Activated CD4-positive, alpha-beta T cell treated with anti-CD3 and anti-CD28 coated beads, Interleukin-10, Interleukin-2, amounts not matched to agents 100 ng/mL and 50 ng/mL, durations not matched to agents 16 hours and 8 hours (primary cell): ENCODE results near the gene PLEKHA6.
A peak's percentile ranks its signal among the peaks of the same experiment; 100 is the strongest.

Experiments used
- DNase-seq: peaks from one replicate; pipeline ENCODE4 v3.0.0-alpha.2; 2020

PLEKHA6 gene

DNA sequence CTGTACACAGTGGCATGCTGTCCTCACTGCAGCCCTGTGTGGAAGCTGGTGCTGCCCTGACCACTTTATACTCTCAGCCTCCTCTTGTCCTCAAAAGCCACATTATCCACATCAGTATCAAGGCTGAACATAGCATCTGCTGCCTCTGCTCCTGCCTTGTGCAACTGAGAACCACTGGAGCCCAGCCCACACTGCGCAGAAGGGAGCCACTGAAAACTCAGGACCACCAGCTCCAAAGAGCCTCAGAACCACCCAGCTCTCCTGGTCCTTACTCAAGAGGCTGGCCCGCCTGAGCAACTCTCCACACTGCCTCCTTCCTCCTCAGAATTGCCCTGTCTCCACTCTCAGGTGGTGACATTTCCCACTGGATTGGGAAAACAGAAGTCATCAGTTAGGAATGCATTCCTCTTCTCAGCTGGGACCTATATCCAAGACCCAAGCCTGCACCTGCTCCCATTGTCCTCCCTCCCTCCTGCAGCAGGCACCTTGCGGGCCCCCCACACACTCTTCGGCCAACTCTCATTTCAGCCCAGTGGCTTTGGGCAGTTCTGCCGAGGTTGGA is 156.4 kb downstream of the PLEKHA6 start:
- DNase-seq, result no peak

GRCh38 chr1:204202481-204202880 is 157.2 kb downstream of the PLEKHA6 start:
- DNase-seq, result no peak

DNA sequence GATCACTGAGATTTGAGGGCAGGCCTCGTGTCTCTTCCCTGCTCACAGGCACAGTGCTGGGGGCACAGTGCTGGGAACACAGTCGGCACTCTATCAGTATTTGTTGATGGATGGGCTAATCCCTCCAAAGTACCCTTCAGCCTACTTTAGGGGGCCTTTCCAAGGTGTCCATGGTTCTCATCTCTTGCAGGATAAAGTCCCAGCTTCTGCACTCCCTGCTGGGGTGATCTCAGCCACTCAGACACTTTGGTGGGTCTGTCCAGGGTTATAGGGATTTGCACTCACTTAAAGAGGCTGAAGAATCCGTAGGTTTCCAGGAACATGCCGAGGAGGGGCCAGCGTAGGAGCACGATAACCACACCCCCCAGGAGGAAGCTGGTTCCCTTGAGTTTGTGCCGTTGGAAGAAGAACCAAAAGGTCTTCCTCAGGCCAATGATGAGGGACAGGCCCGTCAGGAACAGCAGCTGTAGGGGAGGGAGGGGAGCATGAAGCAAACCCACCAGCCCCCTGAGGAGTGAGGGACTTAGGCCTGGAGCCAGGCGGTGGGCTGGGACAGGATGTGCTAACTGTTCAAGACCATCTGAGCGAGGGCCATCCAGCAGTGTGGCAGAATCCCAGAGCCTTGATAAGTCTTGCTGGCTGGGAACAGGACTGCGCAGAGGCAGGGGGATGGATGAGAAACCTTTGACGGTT is 158.2 kb downstream of the PLEKHA6 start:
- no peak for DNase-seq

DNA sequence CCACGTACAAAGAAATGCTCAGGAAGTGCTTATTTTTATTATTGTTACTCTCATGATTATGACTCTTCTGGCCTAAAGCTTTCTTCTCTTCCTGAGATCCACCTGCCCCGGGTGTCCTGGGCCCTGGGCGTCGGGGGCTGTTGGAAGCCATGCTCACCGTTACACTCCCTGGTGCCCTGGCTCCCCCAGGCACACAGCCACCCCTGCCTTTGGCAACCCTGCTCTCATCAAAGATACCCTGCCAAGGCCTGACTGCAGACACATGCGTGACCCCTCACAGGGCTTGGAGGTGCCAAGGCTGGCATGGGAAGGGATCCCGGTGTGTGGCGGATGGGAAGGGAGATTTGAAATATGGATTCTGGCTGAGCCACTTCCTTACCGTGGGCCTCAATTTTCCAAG is 160.2 kb downstream of the PLEKHA6 start:
- DNase-seq, result no peak

DNA sequence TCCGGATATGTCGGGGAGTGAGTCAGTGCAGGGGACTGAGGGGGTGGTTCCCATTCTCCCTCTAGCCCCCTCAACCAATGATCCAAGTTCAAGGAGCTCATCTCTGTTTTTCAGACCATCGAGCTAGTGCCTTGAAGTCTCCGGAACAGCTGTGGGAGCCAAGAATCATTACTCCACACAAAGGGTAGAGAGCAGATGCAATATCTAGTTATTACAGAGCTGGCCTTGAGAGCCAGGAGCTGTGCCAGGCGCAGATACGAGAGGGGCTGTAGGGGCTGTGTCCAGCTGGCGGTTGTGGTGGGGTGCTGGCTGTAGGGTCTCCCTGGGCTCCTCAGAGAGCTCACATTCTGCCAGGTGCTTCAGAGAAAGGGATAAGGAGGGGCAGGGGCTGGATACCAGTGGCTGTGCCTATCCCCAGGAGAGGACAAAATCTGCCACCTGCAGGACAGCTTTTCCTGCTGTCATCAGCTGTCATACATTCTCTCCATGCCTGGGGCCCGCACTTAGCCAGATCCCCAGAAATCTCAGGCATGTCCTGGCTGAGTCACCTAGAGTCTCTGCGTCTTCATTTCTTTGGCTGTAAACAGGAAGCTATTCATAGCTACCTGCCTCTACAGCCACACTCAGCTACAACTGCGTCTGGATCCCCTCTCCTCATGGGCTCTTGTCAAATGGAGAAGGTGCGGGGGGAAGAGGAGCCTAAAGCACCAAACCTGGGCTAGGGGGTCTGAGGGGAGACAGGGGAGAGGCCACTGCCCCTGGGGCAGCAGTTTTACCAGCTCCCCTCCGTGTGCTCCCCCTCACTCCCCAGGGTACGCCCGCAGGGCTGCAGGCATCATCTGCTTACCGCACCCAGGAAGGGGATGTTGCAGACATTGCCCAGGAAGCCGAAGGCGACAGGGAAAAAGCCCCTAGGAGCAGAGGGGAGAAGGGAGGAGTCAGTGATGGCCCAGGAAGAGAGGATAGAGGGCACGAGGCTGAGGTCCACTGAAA is 161.1 kb downstream of the PLEKHA6 start:
- DNase-seq, result no peak

DNA sequence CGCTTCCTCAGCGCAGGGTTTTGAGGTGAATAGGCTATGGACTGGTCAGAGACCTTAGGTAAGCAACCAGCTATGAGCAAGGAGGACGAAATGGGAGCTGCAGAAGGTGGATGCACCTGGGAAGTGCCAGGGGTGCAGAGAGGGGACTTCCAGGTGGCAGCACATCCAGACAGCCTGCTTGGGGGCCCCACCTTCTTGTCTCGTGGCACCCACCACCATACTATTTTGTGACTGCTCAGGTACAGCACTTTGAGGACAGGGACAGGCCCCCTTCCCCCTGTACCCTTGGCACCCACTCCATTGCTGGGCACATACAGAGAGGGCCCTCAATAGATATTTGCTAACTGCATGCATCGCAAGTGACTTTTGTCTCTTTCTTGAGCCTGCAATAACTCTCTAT is 162.7 kb downstream of the PLEKHA6 start:
- DNase-seq, result no peak

- DNase-seq, result no peak
Observed at GRCh38 chr1:204196068-204196795, 163.5 kb downstream of the PLEKHA6 start, which contains the start of gene KISS1. TSS of gene KISS1 (minus strand) at chr1:204196491. CDS start at chr1:204192876, 3,615 bp downstream.

DNA sequence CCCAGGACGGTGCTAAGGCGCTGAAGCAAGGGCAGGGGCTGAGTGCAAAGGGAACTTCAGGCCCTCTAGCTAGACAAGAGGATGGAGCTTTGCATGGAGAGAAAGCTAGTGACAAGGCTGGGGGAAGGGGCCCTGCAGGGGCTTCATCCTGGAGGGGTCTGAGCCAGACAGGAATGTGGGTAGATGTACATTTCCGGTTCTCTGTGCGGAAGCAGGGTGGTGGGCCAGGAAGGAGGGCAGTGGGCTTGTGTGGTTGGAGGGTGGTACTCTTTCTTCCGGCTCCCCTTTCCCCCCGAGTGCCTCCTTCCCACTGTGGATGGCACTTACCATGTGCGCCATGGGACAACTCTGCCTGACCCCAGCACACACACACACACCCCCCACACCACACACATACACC is 165.0 kb downstream of the PLEKHA6 start:
- DNase-seq, result no peak

DNA sequence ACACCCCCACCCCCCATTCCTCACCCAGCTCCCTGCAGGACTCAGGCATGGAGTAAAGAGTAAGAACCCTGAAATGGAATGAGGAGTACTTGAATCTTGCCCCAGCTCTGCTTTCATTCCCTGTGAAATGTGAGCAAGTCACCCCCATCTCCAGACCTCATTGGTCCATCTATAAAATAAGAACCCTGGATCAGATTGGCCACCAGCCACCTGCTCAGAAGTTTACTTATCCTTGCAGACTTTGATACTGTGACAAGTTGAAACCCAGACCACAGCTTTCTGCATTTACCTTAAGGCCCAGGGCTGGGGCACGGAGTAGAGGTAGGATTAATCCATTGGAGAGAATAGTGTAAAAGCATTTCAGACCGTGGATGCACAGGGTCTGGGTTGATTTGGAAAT is 165.6 kb downstream of the PLEKHA6 start:
- DNase-seq, result no peak

GRCh38 chr1:204192589-204193352 is 167.0 kb downstream of the PLEKHA6 start:
- DNase-seq, result no peak

DNA sequence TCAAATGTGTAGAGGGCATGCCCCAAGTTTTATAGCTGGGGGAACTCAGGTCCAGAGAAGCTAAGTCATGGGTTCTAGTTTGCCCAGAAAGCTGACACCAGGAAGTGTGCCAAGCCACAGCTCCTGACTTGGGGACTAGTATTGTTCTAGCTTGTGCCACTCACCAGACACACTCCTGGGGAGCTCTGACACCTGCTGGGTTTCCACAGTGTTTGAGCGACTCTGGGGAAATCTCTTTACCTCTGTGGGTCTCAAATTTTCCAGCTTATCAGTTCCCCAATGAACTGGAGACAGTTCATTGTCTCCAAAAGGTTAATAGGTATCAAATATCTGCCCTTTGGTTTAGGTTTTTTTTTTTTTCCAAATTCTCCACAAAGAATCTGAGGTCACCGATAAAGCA is 167.7 kb downstream of the PLEKHA6 start:
- DNase-seq, result no peak

- DNase-seq, result no peak
Observed at GRCh38 chr1:204191456-204191855, 168.3 kb downstream of the PLEKHA6 start.

GRCh38 chr1:204190212-204191211 is 169.2 kb downstream of the PLEKHA6 start:
- DNase-seq, result peak; percentile 18

GRCh38 chr1:204188959-204189639 is 170.6 kb downstream of the PLEKHA6 start:
- DNase-seq, result no peak

DNA sequence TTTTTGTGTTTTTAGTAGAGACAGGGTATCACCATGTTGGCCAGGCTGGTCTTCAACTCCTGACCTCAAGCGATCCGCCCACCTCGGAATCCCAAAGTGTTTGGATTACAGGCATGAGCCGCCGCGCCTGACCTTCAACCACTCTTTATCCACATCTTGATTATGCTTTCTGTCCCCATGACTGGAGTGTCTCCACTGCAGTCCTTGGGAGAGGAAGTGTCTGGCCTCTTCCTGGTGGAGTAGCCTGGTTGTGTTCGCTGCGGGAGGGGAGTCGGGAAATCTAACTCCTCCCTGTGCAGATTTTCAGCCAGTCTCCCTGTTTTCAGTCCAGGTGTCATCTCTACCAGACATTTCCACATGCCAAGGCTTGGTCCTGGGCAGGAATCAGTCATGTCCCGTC is 173.1 kb downstream of the PLEKHA6 start:
- DNase-seq, result no peak

DNA sequence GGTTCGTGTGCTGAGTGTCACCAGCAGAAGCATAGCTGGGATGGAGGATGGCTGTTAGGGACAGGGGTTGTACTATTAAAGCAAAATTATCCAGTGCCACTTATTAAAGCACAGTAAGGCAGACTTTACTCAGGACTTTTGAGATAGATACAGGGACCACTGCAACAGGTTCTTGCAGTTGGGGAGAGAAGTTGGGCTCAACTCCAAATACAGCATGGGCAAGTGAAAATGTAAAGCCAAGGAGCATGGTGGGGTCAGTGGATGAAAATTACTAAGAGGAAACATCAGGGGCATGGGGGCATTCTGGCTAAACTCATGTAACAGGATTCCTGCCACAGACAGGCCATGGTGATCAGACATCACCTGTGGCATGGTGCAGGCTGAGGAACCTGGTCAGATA is 178.6 kb downstream of the PLEKHA6 start:
- no peak for DNase-seq

DNA sequence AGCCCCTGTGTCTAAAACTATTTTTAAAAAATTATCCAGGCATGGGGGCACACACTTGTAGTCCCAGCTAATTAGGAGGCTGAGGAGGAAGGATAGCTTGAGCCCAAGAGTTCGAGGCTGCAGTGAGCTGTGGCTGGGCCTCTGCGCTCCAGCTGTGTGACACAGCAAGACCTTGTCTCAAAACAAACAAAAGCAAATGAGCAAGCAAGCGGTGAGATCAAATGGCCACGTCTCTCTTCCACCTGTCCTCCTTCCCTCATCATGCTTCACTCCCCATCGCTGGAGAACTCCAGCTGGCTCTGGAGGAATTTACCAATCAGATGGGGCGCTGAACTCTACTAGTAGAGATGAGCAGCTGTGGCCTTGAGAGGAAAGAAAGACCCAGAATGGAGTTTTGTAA is 179.6 kb downstream of the PLEKHA6 start:
- no peak for DNase-seq

- no peak for DNase-seq
Observed at GRCh38 chr1:204178487-204179281, 181.0 kb downstream of the PLEKHA6 start.

DNA sequence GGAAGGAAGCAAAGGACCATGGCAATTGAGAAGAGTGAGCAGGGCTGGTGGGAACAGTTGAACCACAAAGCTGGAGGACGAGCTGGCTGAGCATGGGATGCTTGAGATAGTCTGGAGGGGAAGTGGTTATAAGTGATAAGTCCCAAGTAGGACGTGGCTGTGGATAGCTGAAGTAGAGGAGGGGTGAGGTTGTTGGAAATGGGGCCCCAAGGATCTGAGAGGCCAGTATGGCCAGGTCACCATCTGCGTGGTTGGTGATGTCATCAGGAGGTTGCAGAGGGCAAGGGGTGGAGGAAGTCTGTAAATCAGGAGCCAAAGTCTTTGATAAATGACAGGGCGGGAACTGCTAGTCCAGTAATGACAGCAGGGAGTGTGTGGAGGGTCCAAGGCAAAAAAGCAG is 182.6 kb downstream of the PLEKHA6 start:
- no peak for DNase-seq
